ENCODE results near the gene BMS1.

DNA sequence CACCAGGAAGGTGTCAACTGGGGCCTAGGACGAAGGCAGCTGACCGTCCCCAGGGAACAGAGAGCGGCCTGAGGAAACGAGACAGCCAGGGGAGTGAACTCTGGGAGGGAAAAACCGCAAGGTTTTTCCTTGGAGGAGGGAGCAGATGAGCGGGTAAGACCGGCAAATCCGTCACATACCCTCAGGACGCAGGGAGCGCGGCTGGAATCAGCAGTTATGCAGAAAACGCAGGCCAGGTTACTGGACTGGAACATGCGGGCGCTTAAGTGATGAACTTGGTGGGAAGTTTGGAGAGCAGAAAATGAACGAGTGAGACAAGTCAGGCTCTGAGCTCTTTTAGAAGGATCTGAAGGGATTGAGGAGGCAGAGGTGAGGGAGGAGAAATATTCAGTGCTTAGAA is 76.7 kb downstream of the BMS1 start:
- TF ChIP-seq CTCF (IDR thresholded peaks at IDR 0.05 in 2 of 3, conservative IDR thresholded peaks at IDR 0.05 in 1 of 3; ENCODE audit: control insufficient read depth in 2 of 3, extremely low read depth in 1 of 3, insufficient read depth in 1 of 3, low read depth in 3 of 3, low read length in 3 of 3) (no peak), FOS (IDR thresholded peaks at IDR 0.05; ENCODE audit: borderline replicate concordance, extremely low read depth, insufficient read length) (no peak), SIN3A (IDR thresholded peaks at IDR 0.05; ENCODE audit: low read depth, low read length) (no peak), PRDM15 (CRISPR knock-in tag; IDR thresholded peaks at IDR 0.05) (no peak), E2F8 (IDR thresholded peaks at IDR 0.05; ENCODE audit: low read depth, partially characterized antibody) (no peak), CHD2 (IDR thresholded peaks at IDR 0.05; ENCODE audit: borderline replicate concordance, low read depth, low read length) (no peak), TBL1XR1 (IDR thresholded peaks at IDR 0.05; ENCODE audit: low read depth, low read length) (no peak), POLR2A (IDR thresholded peaks at IDR 0.05; ENCODE audit: low read depth, low read length) (no peak), SMC3 (IDR thresholded peaks at IDR 0.05; ENCODE audit: borderline replicate concordance, low read length) (no peak), POLR2AphosphoS5 (IDR thresholded peaks at IDR 0.05; ENCODE audit: low read length) (no peak), NFIC (IDR thresholded peaks at IDR 0.05; ENCODE audit: low read depth, low read length) (no peak), RFX5 (IDR thresholded peaks at IDR 0.05; ENCODE audit: low read depth, low read length) (no peak)
- TF ChIP-seq, protein P1, sequence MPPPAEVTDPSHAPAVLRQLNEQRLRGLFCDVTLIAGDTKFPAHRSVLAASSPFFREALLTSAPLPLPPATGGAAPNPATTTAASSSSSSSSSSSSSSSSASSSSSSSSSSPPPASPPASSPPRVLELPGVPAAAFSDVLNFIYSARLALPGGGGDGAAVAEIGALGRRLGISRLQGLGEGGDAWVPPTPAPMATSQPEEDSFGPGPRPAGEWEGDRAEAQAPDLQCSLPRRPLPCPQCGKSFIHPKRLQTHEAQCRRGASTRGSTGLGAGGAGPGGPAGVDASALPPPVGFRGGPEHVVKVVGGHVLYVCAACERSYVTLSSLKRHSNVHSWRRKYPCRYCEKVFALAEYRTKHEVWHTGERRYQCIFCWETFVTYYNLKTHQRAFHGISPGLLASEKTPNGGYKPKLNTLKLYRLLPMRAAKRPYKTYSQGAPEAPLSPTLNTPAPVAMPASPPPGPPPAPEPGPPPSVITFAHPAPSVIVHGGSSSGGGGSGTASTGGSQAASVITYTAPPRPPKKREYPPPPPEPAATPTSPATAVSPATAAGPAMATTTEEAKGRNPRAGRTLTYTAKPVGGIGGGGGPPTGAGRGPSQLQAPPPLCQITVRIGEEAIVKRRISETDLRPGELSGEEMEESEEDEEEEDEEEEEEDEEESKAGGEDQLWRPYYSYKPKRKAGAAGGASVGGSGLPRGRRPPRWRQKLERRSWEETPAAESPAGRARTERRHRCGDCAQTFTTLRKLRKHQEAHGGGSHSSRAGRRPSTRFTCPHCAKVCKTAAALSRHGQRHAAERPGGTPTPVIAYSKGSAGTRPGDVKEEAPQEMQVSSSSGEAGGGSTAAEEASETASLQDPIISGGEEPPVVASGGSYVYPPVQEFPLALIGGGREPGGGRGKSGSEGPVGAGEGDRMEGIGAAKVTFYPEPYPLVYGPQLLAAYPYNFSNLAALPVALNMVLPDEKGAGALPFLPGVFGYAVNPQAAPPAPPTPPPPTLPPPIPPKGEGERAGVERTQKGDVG (CRISPR knock-in tag; IDR thresholded peaks at IDR 0.05): no peak
